Measurements from ENCODE around the gene C16orf92. TPM values are rescaled to one million over a fixed set of nuclear protein-coding genes. Genes with fewer than 3 reads are reported as not detected.
A peak's percentile ranks its signal among the peaks of the same experiment; 100 is the strongest.

The C16orf92 gene, protein sequence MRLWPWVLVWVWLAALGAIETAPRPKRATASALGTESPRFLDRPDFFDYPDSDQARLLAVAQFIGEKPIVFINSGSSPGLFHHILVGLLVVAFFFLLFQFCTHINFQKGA
- not detected for total RNA-seq

DNA sequence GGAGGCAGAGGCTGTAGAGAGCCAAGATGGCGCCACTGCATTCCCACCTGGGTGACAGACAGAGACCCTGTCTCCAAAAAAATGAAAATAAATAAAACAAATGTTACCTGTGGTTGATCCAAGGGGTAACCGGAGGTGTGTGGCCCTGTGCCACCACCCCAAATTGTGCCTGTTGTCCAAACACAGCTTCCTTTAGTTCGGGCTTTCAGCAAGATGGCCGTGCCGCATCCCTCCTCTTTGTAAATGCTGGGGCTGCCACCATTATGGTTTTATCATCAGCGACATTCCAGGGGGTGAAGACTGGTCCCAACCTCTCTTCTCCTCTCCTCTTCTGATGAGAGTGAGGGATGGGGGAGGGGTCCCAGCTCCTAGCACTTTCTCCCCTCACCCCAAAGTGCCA is at the start of gene C16orf92:
Gene C16orf92 (plus strand): TSS at position 312 of the 400 bp plus-strand sequence. CDS start 143 bp downstream, outside the sequence.
- DNase-seq (ENCODE audit: low spot score) (no peak), ATAC-seq (no peak)

DNA sequence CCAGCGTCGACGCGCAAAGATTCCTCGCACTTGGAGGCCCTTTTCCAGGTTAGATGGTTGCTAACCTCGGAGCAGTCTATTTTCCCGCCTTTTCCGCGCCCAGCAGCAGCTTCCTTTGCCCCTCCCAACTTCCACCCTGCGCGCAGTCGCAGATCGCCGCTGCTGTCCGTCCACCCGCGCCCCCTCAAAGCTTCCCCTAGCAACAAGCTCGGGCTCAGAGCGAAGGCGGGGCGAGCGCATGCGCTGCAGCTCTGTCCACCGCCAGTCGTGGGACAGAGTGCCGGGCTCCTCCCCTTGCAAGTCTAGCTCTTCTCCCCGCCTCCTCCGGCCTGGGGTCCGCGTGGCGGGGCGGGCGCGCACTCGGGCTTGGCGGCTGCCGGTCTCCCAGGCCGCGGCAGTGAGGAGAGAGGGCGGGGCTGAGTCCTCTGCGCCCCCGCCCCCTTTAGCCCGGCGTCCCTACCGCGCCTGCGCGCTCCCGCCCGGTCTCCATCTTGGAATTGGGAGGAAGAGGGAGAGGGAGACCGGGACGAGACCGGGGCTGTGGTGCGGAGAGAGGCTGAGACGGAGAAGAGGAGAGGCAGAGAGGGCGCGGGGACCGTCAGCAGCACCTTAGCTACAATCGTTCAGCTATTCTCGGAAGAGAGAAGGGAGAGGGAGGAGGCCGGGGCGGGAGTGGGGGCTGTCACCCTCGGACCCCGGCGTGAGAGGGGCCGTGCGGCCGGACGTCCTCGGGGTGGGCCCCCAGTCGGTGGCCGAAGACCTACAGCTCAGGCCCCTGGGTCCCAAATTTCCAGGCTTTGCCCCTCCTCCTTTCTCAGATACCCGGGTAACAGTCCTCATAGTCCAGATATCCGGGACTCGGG is 49.4 kb upstream of the C16orf92 start, which contains the start of gene TAOK2:
Gene TAOK2 (plus strand): TSS at position 485 of the 863 bp plus-strand sequence. CDS start 3,905 bp downstream, outside the sequence.
- DNase-seq (ENCODE audit: low spot score) (peak; percentile 99), ATAC-seq (peak; percentile 98)

DNA sequence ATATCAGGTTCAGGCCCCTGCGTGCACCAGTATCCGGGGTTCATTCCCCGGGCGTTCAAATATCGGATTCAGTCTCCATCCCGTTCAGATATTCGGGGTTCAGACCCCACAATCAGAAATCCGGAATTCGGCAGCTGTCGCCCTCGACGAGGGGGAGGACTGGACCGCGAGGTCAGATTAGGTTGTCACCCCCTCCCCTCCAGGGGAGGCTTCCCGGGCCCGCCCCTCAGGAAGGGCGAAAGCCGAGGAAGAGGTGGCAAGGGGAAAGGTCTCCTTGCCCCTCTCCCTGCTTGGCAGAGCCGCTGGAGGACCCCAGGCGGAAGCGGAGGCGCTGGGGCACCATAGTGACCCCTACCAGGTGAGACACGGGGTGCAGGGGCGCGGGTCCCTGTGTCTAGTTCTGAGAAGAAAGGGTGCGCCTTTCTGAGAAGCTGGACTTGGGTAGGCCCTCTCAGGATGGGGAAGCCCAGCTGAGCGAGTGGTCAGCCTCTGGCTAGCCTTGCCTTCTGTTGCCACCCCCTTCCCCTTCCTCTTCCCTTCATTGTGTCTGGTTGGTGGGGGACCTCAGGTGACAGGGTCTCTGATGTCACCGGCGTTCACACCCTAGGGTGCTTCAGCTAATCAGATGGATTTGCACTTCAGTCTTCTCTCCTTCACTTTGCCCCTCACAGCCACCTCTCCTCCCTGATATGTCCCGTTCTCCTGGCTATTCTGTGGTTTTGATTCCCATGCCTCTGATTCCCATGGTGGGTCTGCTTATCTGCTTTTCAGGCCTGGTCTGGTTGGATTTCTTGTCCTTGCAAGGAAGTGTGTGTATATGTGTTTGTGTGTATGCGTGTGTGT is 48.5 kb upstream of the C16orf92 start:
- DNase-seq (ENCODE audit: low spot score) (no peak), ATAC-seq (no peak)

DNA sequence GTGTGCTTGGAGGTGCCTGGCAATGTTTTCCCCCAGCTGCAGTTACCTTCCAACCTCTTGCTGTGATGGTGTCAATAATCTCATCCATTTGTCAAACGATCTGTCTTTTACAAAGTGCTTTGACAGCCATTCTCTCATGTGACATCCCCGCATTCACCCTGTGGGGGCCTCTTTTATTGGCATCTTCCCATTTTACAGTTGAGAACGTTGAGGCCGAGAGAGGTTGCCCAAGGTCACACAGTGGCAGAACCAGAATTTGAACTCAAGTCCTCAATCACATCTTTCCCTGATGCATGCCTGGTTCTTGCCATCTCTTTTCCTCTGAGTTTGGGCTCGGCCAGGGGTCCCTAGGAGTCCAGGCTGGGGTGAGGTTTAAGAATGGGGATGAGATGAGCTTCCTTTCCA is 47.9 kb upstream of the C16orf92 start:
- DNase-seq (ENCODE audit: low spot score) (no peak), ATAC-seq (no peak)

DNA sequence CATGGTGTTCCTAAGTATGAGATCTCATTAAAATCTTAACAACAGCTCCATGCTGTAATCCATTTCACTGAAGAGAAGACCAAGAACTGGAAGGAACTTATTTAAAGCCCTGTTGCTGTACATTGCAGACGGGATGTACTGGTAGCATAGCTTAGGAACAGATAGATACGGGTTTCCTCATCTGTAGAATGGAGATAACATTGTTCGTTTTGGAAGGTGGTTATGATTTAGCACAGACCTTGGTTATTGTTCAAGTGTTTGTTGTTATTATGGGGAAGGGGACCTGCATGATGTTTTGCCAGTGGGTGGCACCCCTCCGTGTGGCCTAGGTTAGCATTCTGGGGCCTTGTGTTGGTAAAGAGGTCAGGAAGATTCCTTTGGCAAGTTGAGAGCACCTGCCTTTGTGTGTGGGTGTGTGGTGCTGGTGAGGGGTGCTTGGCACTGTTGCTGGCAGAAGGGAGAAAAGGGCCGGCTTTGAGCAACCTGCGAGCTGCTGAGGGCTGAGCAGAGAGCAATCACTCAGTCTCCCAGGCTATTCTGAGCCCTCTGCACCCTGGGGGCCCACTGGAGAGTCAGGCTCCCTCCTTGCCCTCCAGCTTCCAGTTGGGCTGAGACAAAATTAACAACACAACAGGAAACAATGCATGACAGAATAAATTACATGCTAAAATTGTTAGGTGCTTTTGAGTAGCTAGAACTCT is 47.0 kb upstream of the C16orf92 start:
- DNase-seq (ENCODE audit: low spot score) (no peak), ATAC-seq (no peak)

GRCh38 chr16:29977063-29977825 is 45.8 kb upstream of the C16orf92 start:
- no peak for ATAC-seq
- DNase-seq (ENCODE audit: low spot score), result no peak

DNA sequence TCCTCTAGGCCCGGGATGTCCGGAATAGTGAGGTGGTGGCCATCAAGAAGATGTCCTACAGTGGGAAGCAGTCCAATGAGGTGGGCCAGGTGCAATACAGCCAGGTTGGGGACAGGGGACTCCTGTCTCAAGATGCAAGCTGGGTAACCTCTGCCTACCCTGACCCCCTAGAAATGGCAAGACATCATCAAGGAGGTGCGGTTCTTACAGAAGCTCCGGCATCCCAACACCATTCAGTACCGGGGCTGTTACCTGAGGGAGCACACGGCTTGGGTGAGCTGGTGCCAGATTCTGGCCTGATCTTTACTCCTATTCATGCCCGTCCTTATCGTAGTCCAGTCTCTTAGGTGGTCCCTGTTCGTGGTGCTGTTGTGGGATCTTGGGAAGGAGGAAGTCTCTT is 44.9 kb upstream of the C16orf92 start:
- ATAC-seq (no peak), DNase-seq (ENCODE audit: low spot score) (no peak)

DNA sequence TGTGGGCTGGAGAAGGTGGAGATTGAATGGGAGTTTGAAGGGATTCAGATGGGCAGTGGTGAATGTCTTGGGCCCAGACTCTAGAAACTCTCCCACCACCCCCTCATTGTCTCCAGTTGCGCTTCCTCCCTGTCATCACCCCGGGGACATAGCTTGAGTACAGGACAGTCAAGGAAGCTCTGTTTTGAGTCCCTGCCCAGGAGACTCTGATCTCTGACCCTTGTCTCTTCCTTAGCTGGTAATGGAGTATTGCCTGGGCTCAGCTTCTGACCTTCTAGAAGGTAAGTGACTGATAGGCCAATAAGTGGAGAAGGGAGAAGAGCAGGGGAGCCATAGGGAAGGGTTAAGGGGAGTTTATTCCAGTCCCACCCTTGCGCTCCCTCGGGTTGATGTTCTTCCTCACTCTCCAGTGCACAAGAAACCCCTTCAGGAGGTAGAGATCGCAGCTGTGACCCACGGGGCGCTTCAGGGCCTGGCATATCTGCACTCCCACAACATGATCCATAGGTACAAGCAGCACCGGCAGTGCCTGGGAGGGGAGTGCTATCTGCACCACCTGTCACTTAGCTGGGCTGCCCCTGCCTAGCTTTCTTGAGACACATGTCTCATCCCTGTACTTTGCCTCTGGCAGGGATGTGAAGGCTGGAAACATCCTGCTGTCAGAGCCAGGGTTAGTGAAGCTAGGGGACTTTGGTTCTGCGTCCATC is 44.3 kb upstream of the C16orf92 start:
- DNase-seq (ENCODE audit: low spot score) (no peak), ATAC-seq (no peak)

- DNase-seq (ENCODE audit: low spot score) (no peak), ATAC-seq (no peak)
These were observed 40.2 kb upstream of the C16orf92 start for GRCh38 chr16:29982560-29983419.

DNA sequence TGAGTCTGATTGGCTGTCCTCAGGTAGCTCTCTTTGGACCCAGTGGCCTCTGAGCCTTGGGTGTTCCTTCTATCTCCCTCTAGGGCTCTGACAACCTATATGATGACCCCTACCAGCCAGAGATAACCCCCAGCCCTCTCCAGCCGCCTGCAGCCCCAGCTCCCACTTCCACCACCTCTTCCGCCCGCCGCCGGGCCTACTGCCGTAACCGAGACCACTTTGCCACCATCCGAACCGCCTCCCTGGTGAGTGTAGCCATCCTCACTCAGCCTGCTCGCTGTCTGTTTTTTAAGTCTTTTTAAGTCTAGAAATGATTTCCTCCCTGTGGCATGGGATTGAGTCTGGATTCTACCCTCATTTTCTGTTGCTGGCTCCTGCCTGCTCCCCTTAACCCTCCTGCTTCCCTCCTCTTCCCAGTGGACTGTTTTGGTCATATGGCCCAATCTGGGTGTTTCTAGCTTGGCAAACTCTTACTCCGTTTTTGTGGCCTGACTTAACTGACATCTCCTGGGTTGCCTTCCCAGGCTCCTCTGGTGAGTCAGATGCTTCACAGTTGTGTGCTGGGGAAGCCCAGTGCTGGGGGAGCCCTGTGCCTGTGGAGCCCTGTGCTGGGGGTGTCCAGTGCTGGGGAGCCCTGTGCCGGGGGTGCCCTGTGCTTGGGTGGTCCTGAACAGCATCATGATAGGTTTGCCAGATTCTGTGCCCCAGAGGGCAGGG is 39.4 kb upstream of the C16orf92 start:
- no peak for DNase-seq (ENCODE audit: low spot score)
- ATAC-seq, result no peak

- ATAC-seq, result no peak
- no peak for DNase-seq (ENCODE audit: low spot score)
These were observed 38.7 kb upstream of the C16orf92 start for GRCh38 chr16:29984137-29984763.

DNA sequence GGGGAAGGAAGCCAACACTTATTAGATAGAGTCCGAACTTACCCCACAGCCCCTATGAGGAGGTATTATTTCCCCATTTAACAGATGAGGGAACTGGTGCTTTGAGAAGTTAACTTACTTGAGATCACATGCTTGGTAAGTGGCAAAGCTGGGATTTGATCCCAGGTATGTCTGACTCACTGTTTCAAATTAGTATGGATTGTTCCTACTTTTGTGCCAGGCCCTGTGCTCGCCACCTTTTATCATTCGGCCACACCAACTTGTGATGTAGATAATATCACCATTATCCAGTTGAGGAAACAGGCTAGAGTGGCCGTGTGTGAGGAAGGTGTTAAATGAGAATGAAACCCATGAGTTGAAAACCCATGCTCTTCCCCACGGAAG is 38.2 kb upstream of the C16orf92 start:
- ATAC-seq, result no peak
- DNase-seq (ENCODE audit: low spot score), result no peak

DNA sequence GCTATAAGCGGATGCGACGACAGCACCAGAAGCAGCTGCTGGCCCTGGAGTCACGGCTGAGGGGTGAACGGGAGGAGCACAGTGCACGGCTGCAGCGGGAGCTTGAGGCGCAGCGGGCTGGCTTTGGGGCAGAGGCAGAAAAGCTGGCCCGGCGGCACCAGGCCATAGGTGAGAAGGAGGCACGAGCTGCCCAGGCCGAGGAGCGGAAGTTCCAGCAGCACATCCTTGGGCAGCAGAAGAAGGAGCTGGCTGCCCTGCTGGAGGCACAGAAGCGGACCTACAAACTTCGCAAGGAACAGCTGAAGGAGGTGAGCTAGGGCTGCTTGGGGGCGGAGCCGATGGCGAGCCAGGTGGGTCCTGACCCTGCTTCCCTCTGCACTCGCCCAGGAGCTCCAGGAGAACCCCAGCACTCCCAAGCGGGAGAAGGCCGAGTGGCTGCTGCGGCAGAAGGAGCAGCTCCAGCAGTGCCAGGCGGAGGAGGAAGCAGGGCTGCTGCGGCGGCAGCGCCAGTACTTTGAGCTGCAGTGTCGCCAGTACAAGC is 37.7 kb upstream of the C16orf92 start:
- ATAC-seq, result no peak

DNA sequence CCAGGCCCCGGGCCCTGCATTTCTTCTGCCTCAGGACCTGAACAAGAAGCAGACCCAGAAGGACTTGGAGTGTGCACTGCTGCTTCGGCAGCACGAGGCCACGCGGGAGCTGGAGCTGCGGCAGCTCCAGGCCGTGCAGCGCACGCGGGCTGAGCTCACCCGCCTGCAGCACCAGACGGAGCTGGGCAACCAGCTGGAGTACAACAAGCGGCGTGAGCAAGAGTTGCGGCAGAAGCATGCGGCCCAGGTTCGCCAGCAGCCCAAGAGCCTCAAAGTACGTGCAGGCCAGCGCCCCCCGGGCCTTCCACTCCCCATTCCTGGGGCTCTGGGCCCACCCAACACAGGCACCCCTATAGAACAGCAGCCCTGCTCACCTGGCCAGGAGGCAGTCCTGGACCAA is 36.8 kb upstream of the C16orf92 start:
- no peak for DNase-seq (ENCODE audit: low spot score)
- ATAC-seq, result no peak

More for the DNA sequence above, 37.7 kb upstream of the C16orf92 start:
- DNase-seq (ENCODE audit: low spot score), result no peak

GRCh38 chr16:29986931-29987330 is 36.1 kb upstream of the C16orf92 start:
- no peak for DNase-seq (ENCODE audit: low spot score)

DNA sequence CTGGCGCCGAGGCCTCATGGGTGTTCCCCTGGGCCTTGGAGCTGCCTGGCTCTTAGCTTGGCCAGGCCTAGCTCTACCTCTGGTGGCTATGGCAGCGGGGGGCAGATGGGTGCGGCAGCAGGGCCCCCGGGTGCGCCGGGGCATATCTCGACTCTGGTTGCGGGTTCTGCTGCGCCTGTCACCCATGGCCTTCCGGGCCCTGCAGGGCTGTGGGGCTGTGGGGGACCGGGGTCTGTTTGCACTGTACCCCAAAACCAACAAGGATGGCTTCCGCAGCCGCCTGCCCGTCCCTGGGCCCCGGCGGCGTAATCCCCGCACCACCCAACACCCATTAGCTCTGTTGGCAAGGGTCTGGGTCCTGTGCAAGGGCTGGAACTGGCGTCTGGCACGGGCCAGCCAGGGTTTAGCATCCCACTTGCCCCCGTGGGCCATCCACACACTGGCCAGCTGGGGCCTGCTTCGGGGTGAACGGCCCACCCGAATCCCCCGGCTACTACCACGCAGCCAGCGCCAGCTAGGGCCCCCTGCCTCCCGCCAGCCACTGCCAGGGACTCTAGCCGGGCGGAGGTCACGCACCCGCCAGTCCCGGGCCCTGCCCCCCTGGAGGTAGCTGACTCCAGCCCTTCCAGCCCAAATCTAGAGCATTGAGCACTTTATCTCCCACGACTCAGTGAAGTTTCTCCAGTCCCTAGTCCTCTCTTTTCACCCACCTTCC is 35.5 kb upstream of the C16orf92 start:
- DNase-seq (ENCODE audit: low spot score) (no peak), ATAC-seq (no peak)

More at GRCh38 chr16:29986931-29987330, 36.1 kb upstream of the C16orf92 start:
- ATAC-seq, result no peak

Data from left lobe of liver (tissue), 2 donors.